NCI-H226 (cell line): ENCODE measurements around the gene PRM2.
"Not testable (repeated sequence)": the region's sequence is repeated elsewhere in the genome, so short reads cannot be mapped to it uniquely, and the experiment has no call there.

Experiments
- DNase-seq: peaks from one replicate; pipeline ENCODE4 v3.0.0-alpha.2; 2015

PRM2 gene

DNA sequence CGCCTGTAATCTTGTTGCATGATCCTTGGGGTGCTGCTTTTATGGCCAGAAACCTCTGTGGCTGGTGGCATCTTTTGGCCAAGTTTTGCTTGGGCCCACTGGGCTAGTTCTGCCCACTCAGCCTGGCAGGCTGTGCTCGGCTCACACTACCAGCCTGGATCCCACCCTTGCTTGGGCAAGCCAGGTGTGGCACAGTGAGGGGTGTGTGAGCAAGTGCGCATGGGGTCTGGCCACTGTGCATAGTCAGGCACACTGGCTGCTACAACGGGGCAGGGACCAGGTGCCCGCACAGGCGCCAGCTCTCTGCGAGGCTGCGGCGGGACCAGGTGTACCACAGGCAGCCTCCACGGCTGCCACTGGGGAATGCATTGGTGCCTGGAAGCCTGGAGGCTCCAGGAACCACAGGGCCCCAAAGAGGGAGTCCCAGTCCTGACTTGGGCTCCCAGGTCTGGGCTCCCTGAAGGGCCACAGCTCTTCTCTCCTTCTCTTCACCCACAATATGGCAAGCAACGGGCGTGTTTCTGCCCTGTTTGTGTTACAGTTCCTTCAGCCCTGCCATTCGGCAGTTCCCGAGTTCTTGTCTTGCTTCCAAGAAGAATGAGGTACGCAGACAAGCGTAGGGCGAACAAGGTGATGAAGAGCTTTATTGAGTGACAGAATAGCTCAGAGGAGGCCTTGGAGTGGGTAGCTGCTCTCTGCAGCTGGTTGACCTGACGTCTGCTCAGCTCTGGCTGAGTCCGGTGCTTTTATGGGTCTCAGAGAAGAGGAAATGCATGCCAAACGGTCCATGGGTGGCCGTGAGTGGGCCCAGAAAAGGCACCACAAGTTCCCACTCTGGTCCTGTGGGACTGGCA lies 31.6 kb upstream of the PRM2 start:
- DNase-seq, result no peak

DNA sequence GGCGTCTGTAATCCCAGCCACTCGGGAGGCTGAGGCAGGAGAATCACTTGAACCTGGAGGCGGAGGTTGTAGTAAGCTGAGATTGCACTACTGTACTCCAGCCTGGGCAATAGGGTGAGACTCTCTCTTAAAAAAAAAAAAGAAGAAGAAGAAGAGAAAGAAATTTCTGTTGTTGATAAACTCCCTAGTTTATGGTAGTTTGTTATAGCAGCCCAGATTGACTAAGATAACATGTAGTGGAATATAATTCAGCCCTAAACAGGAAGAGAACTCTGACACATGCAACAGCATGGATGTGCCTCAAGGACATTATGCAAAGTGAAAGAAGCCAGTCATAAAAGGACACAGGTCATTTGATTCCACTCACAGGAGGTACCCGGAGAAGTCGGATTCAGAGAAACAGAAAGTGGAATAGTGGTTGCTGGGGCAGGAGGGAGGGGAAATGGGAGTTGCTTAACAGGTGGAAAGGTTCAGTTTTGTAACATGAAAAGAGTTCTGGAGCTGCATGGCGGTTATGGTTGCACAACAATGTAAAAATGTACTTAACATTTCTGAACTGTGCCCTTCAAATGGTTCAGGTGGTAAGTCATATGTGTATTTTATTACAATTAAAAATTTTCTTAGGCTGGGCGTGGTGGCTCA lies 30.8 kb upstream of the PRM2 start:
- DNase-seq, result no peak

DNA sequence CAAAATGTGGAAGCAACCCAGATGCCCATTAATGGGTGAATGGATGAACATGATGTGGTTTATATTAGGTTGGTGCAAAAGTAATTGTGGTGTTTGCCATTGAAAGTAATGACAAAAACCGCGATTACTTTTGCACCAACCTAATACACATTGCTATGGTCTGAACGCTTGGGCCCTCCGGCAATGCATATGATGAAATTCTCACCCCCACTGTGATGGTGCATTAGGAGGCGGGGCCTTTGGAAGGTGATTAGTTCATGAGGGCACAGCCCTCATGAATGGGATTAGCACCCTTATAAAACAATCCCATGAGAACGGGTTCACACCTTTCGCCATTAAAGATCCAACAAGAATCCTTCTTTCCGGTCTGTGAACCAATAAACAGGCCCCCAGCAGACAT lies 30.1 kb upstream of the PRM2 start:
- no peak for DNase-seq

DNA sequence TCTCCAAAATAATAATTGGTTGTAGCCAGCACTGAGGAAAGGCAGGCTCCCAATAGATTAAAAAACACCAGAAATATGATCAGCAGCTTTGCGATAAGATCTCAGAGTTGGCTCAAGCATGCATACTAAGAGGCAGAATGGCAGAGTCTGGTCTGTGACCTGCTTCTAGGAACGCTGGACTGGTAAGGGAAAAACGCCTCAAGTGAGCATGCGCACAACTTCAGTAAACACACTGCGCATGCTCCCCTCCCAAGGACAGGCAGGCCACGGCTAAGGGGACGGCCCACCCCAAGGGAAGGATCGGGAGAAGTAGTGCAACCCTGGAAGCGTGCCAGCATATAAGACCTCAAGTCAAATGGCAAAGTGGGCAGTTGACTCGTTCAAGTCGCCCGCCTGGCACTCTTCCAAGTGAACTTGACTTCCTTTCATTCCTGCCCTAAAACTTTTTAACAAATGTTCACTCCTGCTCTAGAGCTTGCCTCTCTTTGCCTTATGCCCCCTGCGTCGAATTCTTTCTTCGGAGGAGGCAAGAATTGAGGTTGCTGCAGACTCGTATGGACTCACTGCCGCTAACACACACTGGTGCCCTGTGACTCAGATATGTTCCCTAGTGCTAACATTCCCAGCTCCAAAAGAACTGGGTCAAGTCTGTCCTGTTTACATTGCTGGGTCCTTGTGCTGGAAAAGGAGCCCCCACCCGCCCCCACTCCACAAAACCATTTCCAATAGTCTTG lies 27.3 kb upstream of the PRM2 start:
- no peak for DNase-seq

DNA sequence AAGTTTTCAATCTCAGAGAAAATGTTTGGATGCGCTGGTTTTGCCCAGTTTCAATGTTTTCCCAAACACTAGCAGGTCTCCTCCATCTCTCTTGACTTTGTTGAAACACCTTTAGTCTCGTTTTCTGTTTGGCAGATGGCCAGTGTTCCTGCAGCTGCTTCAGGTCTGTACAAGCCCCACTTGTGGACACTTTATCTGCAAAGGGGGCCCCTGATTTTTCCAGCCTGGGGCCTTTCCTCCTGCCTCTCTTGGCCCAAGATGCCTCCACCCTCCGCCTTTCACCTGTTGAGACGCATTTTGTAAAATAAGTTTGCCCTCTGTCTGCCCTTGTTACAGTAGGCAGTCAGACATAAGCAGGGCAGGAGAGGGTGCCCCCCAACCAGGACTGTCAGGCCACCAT lies 26.7 kb upstream of the PRM2 start:
- no peak for DNase-seq

DNA sequence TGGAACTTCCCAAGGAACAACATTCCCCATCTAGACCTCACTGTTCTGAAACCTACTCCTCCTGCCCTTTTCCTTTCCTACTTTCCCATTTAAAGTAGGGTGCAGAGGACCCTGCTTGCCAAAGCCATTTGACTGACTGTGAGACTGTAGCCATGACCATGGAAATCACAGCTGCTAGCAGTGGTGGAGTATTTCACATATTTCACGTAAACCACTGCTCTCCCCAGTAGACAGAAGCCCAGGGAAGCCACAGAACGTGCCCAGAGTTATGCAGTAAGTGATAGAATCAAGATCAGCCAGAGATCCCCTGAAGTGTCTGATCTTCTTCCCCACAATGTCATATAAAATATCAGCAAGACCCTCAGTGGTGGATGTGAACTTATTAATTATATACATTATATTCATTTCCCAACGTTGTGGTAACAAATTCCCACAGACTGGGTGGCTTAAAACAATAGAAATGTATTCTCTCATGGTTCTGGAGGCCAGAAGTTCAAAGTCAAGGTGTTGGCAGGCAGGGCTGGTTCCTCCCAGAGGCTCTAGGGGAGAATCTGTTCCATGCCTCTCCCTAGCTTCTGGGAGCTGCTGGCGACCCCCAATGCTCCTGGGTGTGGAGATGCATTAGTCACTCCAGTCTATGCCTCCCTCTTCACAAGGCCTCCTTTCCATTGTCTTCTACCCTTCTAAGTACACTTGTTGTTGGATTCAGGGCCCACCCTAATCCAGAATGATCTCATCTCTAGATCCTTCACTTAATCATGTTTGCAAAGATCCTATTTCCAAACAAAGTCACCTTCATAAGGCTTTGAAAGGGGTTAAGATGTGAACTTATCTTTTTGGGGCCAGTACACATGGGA lies 25.6 kb upstream of the PRM2 start:
- DNase-seq, result no peak

DNA sequence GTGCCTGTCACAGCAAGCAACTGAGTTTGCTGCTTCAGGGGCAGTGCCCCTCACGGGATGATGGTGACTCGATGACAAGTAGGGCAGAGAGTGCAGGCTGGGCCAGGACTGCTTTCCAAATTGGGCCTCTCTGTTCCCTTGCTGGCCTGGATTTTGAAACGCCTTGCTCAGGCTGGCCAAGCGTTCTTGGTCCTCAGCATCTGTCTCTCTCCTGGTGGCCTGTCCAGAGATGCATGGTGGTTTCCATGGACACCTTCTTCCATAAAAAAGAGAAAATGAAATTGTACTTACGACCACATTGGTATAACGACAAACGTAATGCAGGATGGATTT lies 24.2 kb upstream of the PRM2 start:
- no peak for DNase-seq

DNA sequence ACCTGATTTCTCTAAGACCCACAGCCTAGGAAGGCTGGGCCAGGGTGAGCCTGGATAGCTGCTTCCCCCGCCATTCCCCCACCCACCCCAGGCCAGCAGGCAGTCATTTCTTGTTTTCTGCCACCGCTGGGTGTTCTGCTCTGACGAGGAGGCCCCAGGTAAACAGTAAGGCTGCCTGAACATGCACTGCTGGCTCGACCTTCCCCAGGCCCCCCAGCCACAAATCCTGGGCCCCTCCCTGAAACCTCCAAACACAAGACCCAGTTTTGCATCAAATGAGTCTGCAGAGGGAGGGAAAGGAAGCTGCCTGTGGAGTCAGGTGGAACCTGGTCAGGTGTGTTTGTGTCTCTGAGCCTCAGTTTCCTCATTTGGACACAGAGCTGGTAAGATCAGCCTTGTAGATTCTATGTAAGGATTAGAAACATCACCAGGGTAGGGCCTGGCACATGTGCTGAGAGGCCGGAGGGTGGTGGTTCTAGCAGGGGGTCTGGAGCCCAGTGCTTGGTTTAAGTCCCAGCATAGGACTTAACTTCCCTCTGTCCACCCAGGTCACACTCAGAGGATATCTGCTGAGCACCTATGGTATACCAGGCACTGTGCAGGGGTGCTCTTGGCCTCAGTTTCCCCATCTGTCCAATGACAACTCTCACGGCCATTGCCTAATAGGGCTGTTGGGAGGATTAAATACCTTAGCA lies 23.7 kb upstream of the PRM2 start:
- no peak for DNase-seq

DNA sequence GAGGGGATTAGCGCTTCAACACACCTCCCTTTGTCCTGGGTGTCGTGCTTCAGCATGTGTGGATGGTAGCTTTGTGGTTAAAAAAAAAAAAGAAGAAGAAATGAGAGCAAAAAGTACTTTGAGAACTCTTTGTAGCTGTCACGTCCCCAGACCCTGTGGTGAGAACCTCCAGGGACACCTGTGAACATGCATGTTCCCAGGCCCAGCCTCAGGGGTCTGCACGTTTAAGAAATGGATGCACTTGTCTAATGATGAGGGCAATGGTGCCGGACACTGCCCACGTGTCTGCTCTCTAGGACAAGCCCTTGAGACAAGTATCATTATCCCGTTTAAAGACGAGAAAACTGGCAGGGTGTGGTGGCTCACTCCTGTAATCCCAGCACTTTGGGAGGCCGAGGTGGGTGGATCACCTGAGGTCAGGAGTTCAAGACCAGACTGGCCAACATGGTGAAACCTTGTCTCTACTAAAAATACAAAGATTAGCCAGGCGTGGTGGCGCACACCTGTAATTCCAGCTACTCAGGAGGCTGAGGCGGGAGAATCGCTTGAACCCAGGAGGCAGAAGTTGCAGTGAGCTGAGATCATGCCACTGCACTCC lies 22.8 kb upstream of the PRM2 start:
- DNase-seq, result not testable (repeated sequence)

DNA sequence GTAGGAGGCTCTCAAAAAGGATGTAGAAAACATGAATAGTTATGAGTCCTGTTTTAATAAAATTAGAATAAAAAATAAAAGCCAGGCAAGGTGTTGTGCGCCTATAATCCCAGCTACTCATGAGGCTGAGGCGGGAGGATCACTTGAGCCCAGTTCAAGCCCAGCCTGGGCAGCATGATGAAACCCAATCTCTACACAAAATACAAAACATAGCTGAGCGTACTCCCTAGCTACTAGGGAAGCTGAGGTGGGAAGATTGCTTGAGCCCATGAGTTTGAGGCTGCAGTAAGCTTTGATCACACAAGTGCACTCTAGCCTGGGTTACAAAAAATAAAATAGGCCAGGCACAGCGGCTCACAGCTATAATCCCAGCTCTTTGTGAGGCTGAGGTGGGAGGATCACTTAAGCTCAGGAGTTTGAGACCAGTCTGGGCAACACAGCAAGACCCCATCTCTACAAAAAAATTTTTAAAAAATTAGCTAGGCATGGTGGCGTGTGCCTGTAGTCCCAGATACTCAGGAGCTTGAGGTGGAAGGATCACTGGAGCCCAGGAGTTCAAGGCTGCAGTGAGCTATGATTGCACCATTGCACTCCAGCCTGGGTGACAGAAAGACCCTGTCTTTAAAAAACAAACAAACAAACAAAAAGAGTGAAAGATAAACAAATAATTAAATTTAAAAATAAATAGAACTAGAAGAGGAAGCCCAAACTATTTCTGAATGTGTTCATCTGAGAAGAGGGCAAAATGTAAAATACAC lies 22.0 kb upstream of the PRM2 start:
- no peak for DNase-seq

DNA sequence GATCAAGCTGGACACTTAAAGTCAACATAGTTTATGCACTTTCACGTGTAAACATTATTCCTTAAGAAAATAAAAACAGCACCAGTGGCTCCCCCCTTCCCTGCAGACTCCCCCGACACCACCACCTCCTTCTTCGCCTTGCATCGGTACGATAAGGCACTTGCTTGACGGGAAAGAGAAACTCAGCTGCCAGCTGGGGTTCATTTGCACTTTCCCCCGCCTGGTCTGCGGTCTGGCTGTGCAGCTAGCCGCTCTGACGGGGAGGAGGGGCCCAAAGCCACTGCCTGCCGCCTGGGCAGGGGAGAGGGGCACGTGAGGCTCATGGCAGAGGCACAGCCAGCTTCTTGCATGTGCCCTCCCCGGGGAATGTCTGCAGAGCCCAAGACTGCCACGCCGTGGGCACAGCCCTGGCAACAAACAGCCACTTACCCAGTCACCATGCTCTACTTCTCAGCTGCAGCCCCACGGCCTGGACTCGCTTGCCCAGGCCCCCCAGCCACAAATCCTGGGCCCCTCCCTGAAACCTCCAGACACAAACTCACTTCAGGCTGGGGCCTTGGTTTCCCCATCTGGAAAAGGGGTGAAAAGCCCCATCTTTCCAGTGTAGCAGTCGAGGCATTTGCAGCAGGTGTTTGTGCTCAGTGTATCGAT lies 21.3 kb upstream of the PRM2 start:
- no peak for DNase-seq

DNA sequence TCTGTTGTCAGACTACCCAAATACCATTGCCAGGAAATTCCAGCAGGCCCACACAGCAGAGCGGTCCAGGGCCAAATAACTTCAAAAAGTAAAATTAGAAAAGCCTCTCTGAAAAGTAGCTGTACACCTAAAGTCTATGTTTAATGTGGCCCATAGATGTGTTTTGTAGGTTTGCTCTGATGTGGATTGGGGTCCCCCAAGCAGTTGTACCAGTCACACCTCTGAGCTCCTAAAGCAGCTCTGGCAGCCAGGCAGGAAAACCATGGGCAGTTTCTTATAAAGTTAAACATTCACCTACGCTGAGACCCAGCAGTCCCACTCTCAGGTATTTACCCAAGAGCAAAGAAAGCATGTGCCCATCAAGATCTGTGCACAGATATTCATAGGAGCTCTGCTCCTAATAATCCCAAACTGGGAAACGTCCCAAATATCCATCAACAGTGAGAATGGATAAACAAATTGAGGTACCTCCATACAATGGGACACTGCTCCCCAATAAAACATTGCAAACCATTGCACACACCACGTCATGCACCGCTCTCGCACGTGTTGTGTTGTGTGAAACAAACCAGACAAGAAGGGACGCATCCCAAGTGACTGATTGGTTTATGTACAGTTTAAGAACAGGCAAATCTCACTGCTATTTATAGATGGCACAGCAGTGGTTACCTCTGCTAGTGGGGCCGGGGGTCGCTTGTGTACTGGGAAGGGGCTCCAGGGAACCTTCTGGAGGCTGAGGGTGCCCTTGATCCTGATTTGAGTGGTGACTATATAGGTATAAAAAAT lies 20.6 kb upstream of the PRM2 start:
- no peak for DNase-seq

DNA sequence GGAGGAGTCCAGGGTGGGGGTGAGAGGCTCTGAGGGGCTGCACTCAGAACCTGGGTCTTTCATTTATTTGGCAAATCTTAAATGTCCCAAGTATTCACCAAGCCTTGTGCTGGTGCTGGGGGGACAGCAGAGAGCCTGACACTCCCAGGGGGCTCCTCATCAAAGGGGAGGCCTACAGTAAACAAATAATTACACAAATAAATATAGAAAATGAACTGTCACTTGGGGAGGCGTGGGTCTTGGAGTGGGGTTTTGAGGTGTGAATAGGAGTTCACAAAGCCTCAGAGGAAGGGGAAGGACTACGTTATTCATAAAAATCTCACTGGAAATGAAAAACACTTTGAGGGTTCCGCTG lies 20.0 kb upstream of the PRM2 start:
- DNase-seq, result no peak

DNA sequence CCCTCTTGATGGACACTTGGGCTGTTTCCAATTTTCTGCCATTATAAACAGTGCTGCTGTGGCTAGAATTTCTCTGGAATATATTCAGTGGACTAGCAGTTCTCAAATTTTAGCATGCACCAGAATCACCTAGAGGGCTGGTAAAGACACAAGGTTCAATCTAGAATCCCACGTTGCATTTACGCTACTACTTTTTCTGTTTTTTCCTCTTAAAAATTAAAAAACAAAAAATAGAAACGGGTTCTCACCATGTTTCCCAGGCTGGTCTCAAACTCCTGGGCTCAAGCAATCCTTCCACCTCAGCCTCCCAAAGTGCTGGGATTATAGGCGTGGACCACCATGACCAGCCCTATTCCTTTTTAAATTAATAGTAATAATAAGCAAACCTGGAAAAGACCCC lies 19.4 kb upstream of the PRM2 start:
- no peak for DNase-seq

DNA sequence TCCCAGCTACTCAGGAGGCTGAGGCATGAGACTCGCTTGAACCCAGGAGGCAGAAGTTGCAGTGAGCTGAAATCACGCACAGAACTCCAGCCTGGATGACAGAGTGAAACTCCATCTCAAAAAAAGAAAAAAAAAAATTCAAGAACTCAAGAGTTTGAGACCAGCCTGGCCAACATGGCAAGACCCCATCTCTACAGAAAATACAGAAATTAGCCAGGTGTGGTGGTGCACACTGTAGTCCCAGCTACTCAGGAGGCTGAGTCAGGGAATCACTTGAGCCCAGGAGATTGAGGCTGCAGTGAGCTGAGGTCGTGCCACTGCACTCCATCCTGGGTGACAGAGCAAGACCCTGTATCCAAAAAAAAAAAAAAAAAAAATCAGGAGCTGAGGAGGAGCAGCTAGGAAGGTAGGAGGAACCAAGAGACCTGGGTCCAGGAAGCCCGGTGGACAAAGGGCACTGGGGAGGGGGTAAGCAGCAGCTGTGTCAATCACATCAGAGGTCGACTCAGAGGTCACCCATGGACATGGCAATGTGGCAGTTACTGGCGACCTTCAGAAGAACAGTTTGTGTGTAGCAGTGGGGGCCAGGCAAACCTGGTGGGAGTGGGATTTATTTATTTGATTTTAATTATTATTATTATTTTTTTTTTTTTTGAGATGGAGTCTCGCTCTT lies 15.9 kb upstream of the PRM2 start:
- DNase-seq, result no peak

DNA sequence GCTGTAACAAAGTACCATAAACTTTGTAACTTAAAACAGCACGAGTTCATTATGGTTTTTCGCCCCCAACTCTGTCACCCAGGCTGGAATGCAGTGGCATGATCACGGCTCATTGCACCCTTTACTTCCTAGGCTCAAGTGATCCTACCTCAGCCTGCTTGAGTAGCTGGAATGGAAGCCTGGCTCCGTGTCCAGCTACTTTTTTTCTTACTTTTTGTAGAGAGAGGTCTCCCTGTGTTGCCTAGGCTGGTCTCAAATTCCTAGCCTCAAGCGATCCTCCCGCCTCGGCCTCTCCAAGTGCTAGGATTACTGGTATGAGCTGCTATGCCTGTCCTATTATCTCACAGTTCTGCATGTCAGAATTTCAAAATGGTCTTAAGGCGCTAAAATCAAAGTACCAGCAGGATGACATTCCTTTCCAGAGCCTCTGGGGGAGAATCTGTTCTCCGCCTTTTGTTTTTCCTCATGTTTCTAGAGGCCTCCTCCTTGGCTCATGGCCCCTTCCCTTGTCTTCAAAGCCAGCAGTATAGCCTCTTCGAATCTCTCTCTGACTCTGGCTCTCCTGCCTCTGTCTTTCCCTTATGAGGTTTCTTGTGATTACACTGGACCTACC lies 14.9 kb upstream of the PRM2 start:
- DNase-seq, result no peak

DNA sequence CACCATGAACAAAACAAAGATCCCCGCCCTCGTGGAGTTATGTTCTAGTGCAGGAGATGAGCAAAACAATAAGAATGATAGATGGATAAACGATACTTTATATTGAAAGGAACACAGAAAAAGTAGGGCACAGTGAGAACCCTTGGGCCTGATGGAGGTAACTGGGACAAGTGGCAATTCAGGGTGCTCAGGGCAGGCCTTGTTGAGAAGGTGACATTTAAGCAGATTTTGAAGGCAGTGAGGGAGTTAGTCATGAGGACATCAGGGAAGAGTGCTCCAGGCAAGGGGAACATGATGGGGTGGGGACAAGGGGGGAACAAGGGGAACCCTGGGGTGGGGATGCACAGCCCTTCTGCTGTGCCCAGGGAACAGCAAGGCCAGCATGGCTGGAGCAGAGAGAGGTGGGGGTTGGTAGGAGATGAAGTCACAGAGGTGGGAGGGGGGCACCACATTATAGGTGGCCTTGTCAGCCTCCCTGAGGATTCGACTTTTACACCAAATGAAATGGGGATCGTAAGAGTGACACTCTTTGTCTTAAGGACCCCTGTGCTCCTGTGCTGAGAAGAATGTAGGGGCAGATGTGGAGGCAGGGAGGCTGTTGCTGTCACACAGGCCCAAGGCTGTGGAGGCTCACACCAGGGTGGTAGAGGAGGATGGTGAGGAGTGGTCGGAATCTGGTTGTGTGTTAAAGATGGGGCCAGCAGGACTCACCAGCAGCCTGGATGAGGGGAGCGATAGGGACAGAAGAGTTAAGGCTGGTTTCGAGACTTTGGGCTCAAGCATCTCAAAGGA lies 14.0 kb upstream of the PRM2 start:
- no peak for DNase-seq

DNA sequence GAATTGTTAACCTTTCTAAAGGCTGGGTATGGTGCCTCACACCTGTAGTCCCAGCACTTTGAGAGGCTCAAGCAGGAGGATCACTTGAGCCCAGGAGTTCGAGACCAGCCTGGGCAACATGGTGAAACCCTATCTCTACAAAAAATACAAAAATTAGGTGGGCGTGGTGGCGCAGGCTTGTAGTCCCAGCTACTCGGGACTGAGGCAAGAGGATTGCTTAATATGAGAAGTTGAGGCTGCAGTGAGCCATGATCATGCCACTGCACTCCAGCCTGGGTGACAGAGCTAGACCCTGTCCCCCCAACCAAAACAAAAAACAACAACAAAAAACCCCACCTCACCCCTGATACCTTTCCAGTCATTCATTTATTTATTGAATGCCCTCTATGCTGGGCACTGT lies 13.4 kb upstream of the PRM2 start:
- not testable (repeated sequence) for DNase-seq
